Endothelial cell of umbilical vein (primary cell): ENCODE measurements around the gene ZNF804B. TPM values are rescaled to one million over a fixed set of nuclear protein-coding genes. Genes with fewer than 3 reads are reported as not detected.

ENCODE experiments used
- Bru-seq: library from RNA; stranded (reverse); fragments of 400-500 nt; gene quantifications from one replicate; lab custom pipeline; 2021; lab: Mats Ljungman, UMichigan
- BruChase-seq, 2 experiments: library from RNA; stranded (reverse); fragments of 400-500 nt; gene quantifications; one replicate each; lab custom pipeline; 2021; lab: Mats Ljungman, UMichigan
- BruUV-seq: library from RNA; stranded (reverse); fragments of 400-500 nt; replicated peaks from 2 replicates; lab custom pipeline; 2021; lab: Mats Ljungman, UMichigan
- CTCF ChIA-PET: fragments of 300-600, 350-600 bp; sonication (Branson Sonifier 250); formaldehyde crosslinking; loops from one replicate; lab custom pipeline; 2021; ENCODE audit warnings: antibody characterized with exemption, inconsistent platforms; lab: Charles Lee
- POLR2A ChIA-PET: fragments of 300-600, 350-600 bp; sonication (Branson Sonifier 250); formaldehyde crosslinking; loops from one replicate; lab custom pipeline; 2021; ENCODE audit warnings: antibody characterized with exemption, inconsistent platforms; lab: Charles Lee
- DNase-seq: peaks from one replicate; pipeline ENCODE4 v3.0.0-alpha.2; 2011; ENCODE audit warnings: low read depth, low spot score
- FAIRE-seq: peaks from 2 replicates; lab custom pipeline; 2011; peaks lifted over from hg19 to GRCh38; lab: Jason Lieb, UNC
- H2AFZ ChIP-seq: 2 replicates; pipeline ENCODE4 v1.6.0; 2012; ENCODE audit warnings: low read depth, low read length, control low read depth, inconsistent platforms
- H3K27ac ChIP-seq: 2 replicates; pipeline ENCODE4 v1.5.1; 2011; ENCODE audit warnings: low read depth, mild to moderate bottlenecking, control low read depth, low read length, moderate library complexity; ENCODE audit not compliant: insufficient read depth
- H3K27me3 ChIP-seq, 2 experiments: 2 replicates each; pipeline versions ENCODE4 v1.6.0 to v1.6.1; 2011; ENCODE audit warnings: low read length in 2 of 2, mixed read lengths in 1 of 2; ENCODE audit not compliant: control insufficient read depth in 2 of 2, insufficient read depth in 2 of 2
- H3K36me3 ChIP-seq, 2 experiments: 2 replicates in 1 of 2; 3 replicates in 1 of 2; pipeline ENCODE4 v1.5.1; 2011; ENCODE audit warnings: low read length in 2 of 2, mild to moderate bottlenecking in 1 of 2, moderate library complexity in 1 of 2; ENCODE audit not compliant: control insufficient read depth in 2 of 2, insufficient read depth in 2 of 2; ENCODE audit errors: extremely low read depth in 1 of 2
- H3K4me1 ChIP-seq: 3 replicates; pipeline ENCODE4 v1.5.1; 2011; ENCODE audit warnings: mild to moderate bottlenecking, low read length; ENCODE audit not compliant: control insufficient read depth, insufficient read depth; ENCODE audit errors: extremely low read depth
- H3K4me2 ChIP-seq: 2 replicates; pipeline ENCODE4 v1.6.1; 2011; ENCODE audit warnings: low read length, control low read depth, mixed read lengths; ENCODE audit not compliant: insufficient read depth
- H3K4me3 ChIP-seq, 3 experiments: fragments of 200-600 bp in 1 of 3; sonication (generic), shearing (Covaris generic) in 1 of 3; replicated peaks in 1 of 3; 2 replicates each; pipeline ENCODE4 v1.5.1; 2011 to 2016; ENCODE audit warnings: control low read depth in 3 of 3, low read length in 3 of 3, mild to moderate bottlenecking in 2 of 3, inconsistent platforms in 1 of 3, low read depth in 1 of 3, moderate library complexity in 1 of 3; ENCODE audit not compliant: insufficient read depth in 1 of 3
- H3K79me2 ChIP-seq: 2 replicates; pipeline ENCODE4 v1.6.0; 2012; ENCODE audit warnings: low read length, inconsistent platforms; ENCODE audit not compliant: control insufficient read depth, insufficient read depth
- H3K9ac ChIP-seq: replicated peaks from 2 replicates; pipeline ENCODE3; 2011; ENCODE audit warnings: low read length, control low read depth; ENCODE audit not compliant: insufficient read depth; ENCODE audit errors: extremely low read depth
- H3K9me1 ChIP-seq: replicated peaks from 3 replicates; pipeline ENCODE4 v1.6.0; 2011; ENCODE audit warnings: mild to moderate bottlenecking, low read length; ENCODE audit not compliant: control insufficient read depth, insufficient read depth; ENCODE audit errors: extremely low read depth
- H3K9me3 ChIP-seq: replicated peaks from 2 replicates; pipeline ENCODE4 v1.5.1; 2012; ENCODE audit warnings: low read length, inconsistent platforms; ENCODE audit not compliant: control insufficient read depth, insufficient read depth
- H4K20me1 ChIP-seq: replicated peaks from 2 replicates; pipeline ENCODE3; 2011; ENCODE audit warnings: mild to moderate bottlenecking, low read length; ENCODE audit not compliant: control insufficient read depth, insufficient read depth; ENCODE audit errors: extremely low read depth
- EZH2 ChIP-seq: IDR thresholded peaks from 2 replicates; pipeline ENCODE4 v1.6.1; 2012; ENCODE audit warnings: borderline replicate concordance, low read depth, mild to moderate bottlenecking, moderate library complexity, low read length, inconsistent platforms; ENCODE audit not compliant: severe bottlenecking
- FOS ChIP-seq: IDR thresholded peaks from 2 replicates; pipeline ENCODE4 v1.6.1; 2011; ENCODE audit warnings: mild to moderate bottlenecking, low read length, moderate library complexity, borderline replicate concordance; ENCODE audit not compliant: insufficient read depth
- JUN ChIP-seq: IDR thresholded peaks from 2 replicates; pipeline ENCODE4 v1.6.1; 2011; ENCODE audit warnings: borderline replicate concordance, low read depth; ENCODE audit not compliant: insufficient read length, insufficient read depth
- MYC ChIP-seq: IDR thresholded peaks from one replicate; pipeline ENCODE4 v1.6.1; 2011; ENCODE audit warnings: mild to moderate bottlenecking, low read depth, low read length
- dilution Hi-C: fragments of 300-500 bp; cut with MboI; formaldehyde crosslinking; loops from one replicate; pipeline ENCODE4 v1.15.0; 2019; ENCODE audit warnings: low sequenced_read_pairs; ENCODE audit not compliant: extremely low pct_ligation_motif_present
- intact Hi-C: fragments of 100-400 bp; cut with micrococcal nuclease; formaldehyde crosslinking; loops from one replicate; pipeline ENCODE4 v1.10.0; 2022
- long read RNA-seq: library from polyadenylated mRNA; stranded (forward); transcript quantifications from one replicate; pipeline ENCODE4 v2.0.0, GENCODE V29; 2021
- polyA minus RNA-seq, 3 experiments: library from RNA; depleted of rRNA, polyadenylated mRNA; stranded (reverse); fragments of >200 nt; gene quantifications; 1 replicate in 1 of 3; 2 replicates in 2 of 3; pipeline ENCODE4 v1.2.3, GENCODE V29; 2011
- polyA plus RNA-seq, 4 experiments: library from polyadenylated mRNA; depleted of rRNA in 3 of 4; stranded (reverse) in 3 of 4; unstranded in 1 of 4; fragments of >200 nt; gene quantifications; 2 replicates each; pipeline versions ENCODE4 v1.2.1 to v1.2.3, GENCODE V29; 2011 to 2012; ENCODE audit warnings: missing spikeins in 1 of 4
- total RNA-seq: library from RNA; stranded (reverse); gene quantifications from 2 replicates; pipeline ENCODE4 v1.2.3, GENCODE V29; 2021

ZNF804B gene
- not detected in 2 replicates for total RNA-seq
- polyA plus RNA-seq: not detected in 2 replicates
- not detected in 2 replicates for polyA plus RNA-seq (2011; cell fraction: cytosol; rRNA removed)
- 0.03 TPM in 1 of 2 replicates, not detected in the other for polyA plus RNA-seq (2011; cell fraction: nucleus; rRNA removed)
- polyA plus RNA-seq (2012): not detected in 2 replicates
- not detected in 2 replicates for polyA minus RNA-seq
- polyA minus RNA-seq (2011; cell fraction: cytosol; rRNA and poly(A)+ RNA removed): not detected
- polyA minus RNA-seq (2011; cell fraction: nucleus; rRNA and poly(A)+ RNA removed): not detected in 2 replicates
- percentile 0 among the genes with signal in this experiment for Bru-seq, nascent RNA
- percentile 5 among the genes with signal in this experiment for BruChase-seq, experiment 1, labeled RNA remaining after a 6-hour chase
- percentile 4 among the genes with signal in this experiment for BruChase-seq, experiment 2, labeled RNA remaining after a 2-hour chase
- long read RNA-seq: 0 reads

GRCh38 chr7:88759230-88760135, at the start of gene ZNF804B:
Gene ZNF804B (plus strand): TSS chr7:88759700. CDS start chr7:88759977, 277 bp downstream.
- peak; percentile 81 for TF ChIP-seq EZH2
- TF ChIP-seq JUN: no peak
- Histone ChIP-seq H3K36me3 (no peaks in the 10 kb centered on the region), H3K9me1 (no peaks in the 10 kb centered on the region), H4K20me1 (no peaks in the 10 kb centered on the region), H3K27me3 (peaks cover 25 to 64% of the 10 kb centered on the region in 2 experiments), H3K4me1 (peaks cover 10% of the 10 kb centered on the region), H3K9ac (no peak within 1 kb of the TSS), H3K4me3 (peak within 1 kb of the TSS; percentile 2 to 32 (median 32)), H2AFZ (peak within 1 kb of the TSS; percentile 69), H3K9me3 (no peaks in the 10 kb centered on the region), H3K79me2 (no peaks in the 10 kb centered on the region), H3K27ac (no peak within 1 kb of the TSS), H3K4me2 (peak within 1 kb of the TSS; percentile 45)
- DNase-seq (peak; percentile 7), FAIRE-seq (no peak)
- intact Hi-C loops: no loop called here
- ChIA-PET CTCF (interaction anchor here (1.0 kb wide), 1 partner anchor 95 kb away, joined by 4 read pairs; no protein-coding TSS in a partner anchor), POLR2A (no interaction called here)
- dilution Hi-C loops: no loop called here
- no TSS peak for BruUV-seq

- BruUV-seq: no TSS peak
- H3K9me1 ChIP-seq: no peaks in the 10 kb centered on the region
- H3K4me3 ChIP-seq: no peak overlapping the region
- dilution Hi-C loops: no loop called here
- no peaks in the 10 kb centered on the region for H3K27me3 ChIP-seq
- H3K4me1 ChIP-seq: no peaks in the 10 kb centered on the region
- no peak overlapping the region for H3K4me2 ChIP-seq
- no peak for FAIRE-seq
- ChIA-PET CTCF (no interaction called here), POLR2A (no interaction called here)
- no peak for DNase-seq
- H3K9ac ChIP-seq: no peak overlapping the region
- H3K79me2 ChIP-seq: no peaks in the 10 kb centered on the region
- H4K20me1 ChIP-seq: no peaks in the 10 kb centered on the region
- no peaks in the 10 kb centered on the region for H3K36me3 ChIP-seq
- TF ChIP-seq EZH2 (no peak), MYC (no peak), FOS (no peak), JUN (no peak)
- no peaks in the 10 kb centered on the region for H3K9me3 ChIP-seq
- intact Hi-C loops: no loop called here
- H3K27ac ChIP-seq: no peak overlapping the region
- no peak overlapping the region for H2AFZ ChIP-seq
These were observed 23.6 kb upstream of the ZNF804B start for GRCh38 chr7:88735920-88736319.
